ENCODE results near the gene FNIP1.
"Not testable (repeated sequence)": the region's sequence is repeated elsewhere in the genome, so short reads cannot be mapped to it uniquely, and the experiment has no call there.

Gene FNIP1

GRCh38 chr5:131749723-131750470 lies 46.9 kb downstream of the FNIP1 start:
- no peak for DNase-seq

DNA sequence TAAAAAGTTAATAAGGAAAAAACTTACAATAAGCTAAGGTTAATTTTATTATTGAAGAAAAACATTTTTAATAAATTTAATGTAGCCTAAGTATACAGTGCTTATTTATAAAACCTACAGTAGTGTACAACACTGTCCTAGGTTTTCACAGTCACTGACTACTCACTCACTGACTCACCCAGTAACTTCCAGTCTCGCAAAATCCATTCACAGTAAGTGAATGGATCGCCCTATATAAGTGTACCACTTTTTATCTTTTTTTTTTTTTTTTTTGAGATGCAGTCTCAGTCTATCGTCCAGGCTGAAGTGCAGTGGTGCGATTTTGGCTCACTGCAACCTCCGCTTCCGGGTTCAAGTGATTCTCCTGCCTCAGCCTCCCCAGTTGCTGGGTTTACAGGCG lies 47.7 kb downstream of the FNIP1 start:
- DNase-seq: no peak

- DNase-seq: no peak
Observed at GRCh38 chr5:131747180-131748105, 49.4 kb downstream of the FNIP1 start.

- DNase-seq: no peak
Observed at GRCh38 chr5:131746423-131746822, 50.4 kb downstream of the FNIP1 start.

GRCh38 chr5:131745703-131746102 lies 51.1 kb downstream of the FNIP1 start:
- no peak for DNase-seq

- DNase-seq: no peak
Observed at GRCh38 chr5:131745155-131745554, 51.7 kb downstream of the FNIP1 start.

DNA sequence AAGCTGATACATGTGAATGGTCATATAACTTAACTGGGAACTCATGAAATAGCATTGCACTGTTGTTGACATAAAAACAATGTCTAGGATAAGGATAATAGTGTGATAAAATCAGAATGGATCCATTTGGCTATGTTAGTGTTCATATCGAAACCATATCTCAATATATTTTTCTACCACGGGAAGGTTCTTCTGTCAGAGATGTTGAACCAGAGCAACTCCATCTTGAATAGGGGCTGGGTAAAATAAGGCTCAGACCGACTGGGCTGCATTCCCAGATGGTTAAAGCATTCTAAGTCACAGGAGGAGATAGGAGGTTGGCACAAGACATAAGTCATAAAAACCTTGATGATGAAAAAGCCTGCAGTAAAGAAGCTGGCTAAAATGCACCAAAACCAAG lies 56.3 kb downstream of the FNIP1 start:
- DNase-seq: no peak

- no peak for DNase-seq
Observed at GRCh38 chr5:131735393-131735792, 61.4 kb downstream of the FNIP1 start.

- not testable (repeated sequence) for DNase-seq
Observed at GRCh38 chr5:131734939-131735338, 61.9 kb downstream of the FNIP1 start.

DNA sequence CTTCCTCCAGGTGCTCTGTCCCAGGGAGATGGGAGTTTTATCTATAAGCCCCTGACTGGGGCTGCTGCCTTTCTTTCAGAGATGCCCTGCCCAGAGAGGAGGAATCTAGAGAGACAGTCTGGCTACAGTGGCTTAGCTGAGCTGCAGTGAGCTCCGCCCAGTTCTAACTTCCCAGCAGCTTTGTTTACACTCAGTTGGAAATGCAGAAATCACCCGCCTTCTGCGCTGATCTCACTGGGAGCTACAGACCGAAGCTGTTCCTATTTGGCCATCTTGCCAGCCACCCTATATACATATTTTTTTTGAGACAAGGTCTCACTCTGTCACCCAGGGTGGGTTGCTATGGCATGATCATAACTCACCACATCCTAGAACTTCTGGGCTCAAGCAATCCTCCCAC lies 67.5 kb downstream of the FNIP1 start:
- not testable (repeated sequence) for DNase-seq

GRCh38 chr5:131724089-131724488 lies 72.7 kb downstream of the FNIP1 start:
- DNase-seq: not testable (repeated sequence)

DNA sequence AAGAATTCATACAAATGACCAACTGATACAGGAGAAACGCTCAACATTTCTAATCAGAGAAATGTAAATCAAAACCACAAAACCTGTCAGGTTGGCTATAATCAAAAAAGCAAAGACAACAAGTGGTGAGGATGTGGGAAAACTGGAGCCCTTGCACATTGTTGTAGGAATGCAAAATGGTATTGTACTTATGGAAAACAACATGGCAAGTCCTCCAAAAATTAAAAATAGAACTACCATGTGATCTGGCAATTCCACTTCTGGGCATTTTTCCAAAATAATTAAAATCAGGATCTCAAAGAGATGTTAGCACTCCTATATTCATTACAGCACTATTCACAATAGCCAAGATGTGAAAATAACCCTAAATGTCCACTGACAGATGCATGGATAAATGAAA lies 76.1 kb downstream of the FNIP1 start:
- no peak for DNase-seq

DNA sequence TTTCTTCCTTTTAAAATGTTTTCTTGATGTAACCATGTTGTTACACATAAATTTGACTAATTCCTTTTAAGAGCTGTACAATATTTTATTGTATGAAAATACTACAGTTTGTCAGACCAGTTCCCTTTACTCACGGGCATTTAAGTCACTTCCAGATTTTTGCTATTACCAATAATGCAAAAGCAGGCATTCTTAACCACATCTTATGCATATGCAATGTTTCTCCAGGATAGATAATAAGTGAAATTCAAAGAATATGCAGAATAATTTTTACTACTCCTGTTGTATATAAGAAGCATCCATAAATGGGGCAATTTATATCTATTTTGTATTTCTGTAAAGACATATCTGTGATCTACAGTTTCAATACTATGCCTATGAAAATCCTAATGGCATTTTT lies 77.3 kb downstream of the FNIP1 start:
- DNase-seq: no peak

GRCh38 chr5:131718487-131719014 lies 78.3 kb downstream of the FNIP1 start:
- DNase-seq: no peak

DNA sequence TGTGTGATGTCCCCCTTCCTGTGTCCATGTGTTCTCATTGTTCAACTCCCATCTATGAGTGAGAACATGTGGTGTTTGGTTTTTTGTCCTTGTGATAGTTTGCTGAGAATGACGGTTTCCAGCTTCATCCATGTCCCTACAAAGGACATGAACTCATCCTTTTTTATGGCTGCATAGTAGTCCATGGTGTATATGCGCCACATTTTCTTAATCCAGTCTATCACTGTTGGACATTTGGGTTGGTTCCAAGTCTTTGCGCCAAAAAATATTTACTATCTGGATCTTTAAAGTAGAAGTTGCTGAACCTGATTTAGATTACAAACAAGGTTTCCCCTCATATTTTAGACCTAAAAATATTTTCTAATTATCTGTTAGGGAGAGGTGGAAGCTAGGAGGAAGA lies 79.7 kb downstream of the FNIP1 start:
- DNase-seq: not testable (repeated sequence)

GRCh38 chr5:131716650-131717049 lies 80.2 kb downstream of the FNIP1 start:
- no peak for DNase-seq

DNA sequence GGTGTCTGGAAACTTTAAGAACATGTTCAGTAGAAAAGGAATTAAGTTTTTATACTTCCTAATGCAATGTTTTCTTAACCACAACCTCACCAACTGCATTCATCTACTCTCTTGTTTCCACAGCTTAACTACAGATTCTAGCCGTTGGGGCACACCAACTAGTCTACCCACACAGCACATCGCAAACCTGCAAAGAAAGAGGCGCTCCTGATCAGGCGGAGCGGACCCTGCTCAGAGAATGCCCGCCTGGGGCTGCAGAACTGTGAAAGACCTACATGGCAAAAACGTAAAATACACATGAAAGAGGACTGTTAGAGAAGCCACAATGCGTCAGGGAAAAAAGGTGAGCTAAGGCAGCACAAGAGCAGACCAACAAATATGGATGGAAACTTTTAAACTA lies 86.4 kb downstream of the FNIP1 start:
- DNase-seq: no peak

DNA sequence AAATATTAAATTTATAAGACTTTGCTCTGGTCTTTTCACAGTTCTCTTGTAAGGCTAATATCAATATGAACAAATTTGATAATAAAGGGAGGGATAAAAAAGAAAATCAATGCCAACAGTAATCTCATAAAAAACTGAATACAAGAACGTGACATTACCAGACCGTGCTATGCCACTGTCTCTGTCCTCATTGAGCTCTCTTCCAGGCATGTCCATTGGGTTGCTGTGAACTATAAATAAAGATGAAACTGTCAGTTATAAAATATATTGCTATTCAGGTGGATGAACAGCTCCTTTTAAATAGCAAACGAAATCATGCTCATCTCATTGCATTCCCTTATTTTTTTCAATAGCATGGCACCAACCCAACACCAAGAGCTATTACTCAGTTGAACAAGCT lies 87.8 kb downstream of the FNIP1 start:
- no peak for DNase-seq

- no peak for DNase-seq
Observed at GRCh38 chr5:131706281-131706680, 90.5 kb downstream of the FNIP1 start.

DNA sequence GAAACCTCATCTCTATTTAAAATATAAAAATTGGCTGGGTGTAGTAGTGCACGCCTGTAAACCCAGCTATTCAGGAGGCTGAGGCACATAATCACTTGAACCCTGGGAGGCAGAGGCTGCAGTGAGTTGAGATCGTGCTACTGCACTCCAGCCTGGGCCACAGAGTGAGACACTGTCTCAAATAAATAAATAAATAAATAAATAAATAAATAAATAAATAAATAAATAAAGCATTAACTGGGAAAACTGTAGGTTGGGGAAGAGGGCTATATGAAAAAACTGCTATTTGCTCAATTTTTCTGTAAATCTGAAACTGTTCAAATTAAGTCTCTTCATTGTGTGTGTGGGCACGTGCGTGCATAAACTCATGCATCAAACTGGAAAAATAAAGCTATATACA lies 101.9 kb downstream of the FNIP1 start:
- no peak for DNase-seq

DNA sequence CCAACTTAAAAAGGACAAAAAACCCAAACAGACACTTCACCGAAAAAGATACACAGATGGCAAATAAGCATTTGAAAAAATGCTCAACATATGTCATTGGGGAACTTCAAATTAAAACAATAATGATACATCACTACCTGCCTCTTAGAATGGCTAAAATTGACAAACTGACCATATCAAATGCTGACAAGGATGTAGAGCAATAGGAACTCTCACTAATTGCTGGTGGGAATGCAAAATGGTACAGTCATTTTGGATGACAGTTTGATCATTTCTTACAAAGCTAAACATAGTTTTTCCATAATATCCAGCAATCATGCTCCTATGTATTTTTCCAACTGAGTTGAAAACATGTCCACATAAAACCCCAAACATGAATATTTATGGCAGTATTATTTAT lies 102.9 kb downstream of the FNIP1 start:
- DNase-seq: no peak

DNA sequence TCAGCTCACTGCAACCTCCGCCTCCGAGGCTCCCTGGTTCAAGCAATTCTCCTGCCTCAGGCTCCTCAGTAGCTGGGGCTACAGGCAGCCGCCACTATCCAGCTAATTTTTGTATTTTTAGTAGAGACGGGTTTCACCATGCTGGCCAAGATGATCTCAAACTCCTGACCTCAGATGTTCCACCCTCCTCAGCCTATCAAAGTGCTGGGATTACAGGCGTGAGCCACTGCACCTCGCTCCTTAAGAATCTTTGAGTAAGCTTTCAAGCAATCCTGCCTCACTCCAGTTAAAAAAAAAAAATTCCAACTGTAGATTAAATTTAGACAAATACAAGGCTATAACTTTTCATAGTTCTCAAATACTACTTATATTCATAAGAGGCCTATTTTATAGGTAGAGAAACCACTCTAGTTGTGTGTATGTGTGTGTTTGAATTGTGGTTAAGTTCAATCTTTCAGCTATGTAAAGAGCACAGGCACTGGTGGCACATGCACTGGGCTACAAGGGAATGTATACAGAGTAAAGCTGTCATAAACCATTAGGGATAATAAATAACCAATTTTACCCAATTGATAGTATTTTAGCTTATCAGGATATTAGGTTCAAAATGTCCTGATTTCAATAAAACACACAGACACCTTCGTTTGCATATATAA lies 111.2 kb downstream of the FNIP1 start:
- no peak for DNase-seq

- DNase-seq: no peak
Observed at GRCh38 chr5:131684595-131684994, 112.2 kb downstream of the FNIP1 start.

Measured in activated CD4-positive, CD25-positive, alpha-beta regulatory T cell treated with anti-CD3 and anti-CD28 coated beads, Interleukin-2, amount 50 U/mL, for 72 hours (primary cell).